A549 (cell line): ENCODE results near the gene ARHGEF10L. TPM values are rescaled to one million over a fixed set of nuclear protein-coding genes. Genes with fewer than 3 reads are reported as not detected.

Source experiments
- ATAC-seq, 2 experiments: fragments of 200-7000 bp in 1 of 2; fragments of >200 bp in 1 of 2; cut with Nextera tagmentation in 1 of 2; cut with Tn5 transposase in 1 of 2; 3 replicates each; pipeline versions ENCODE4 v1.8.0 to v1.9.1; 2018 to 2020; ENCODE audit warnings: mild to moderate bottlenecking in 1 of 2, moderate library complexity in 1 of 2
- CTCF ChIA-PET: fragments of 300-600 bp; sonication (Branson Sonifier 250); formaldehyde crosslinking; extraction: SDS; loops from one replicate; lab custom pipeline; 2021; ENCODE audit warnings: antibody characterized with exemption, inconsistent platforms; lab: Yijun Ruan, JAX
- POLR2A ChIA-PET: fragments of 350-600 bp; formaldehyde crosslinking; extraction: SDS; loops from one replicate; lab custom pipeline; 2021; ENCODE audit warnings: antibody characterized with exemption, inconsistent platforms; lab: Yijun Ruan, JAX
- DNase-seq, 2 experiments: peaks; one replicate each; pipeline versions ENCODE4 v3.0.0 to v3.0.0-alpha.2; 2011 to 2016; ENCODE audit warnings: low read depth in 1 of 2, low spot score in 1 of 2
- FAIRE-seq: peaks from 2 replicates; lab custom pipeline; 2011; peaks lifted over from hg19 to GRCh38; lab: Jason Lieb, UNC
- H3K27ac ChIP-seq, 2 experiments: fragments of >200 bp; sonication (Bioruptor Twin); formaldehyde crosslinking; 3 replicates each; pipeline ENCODE4 v1.5.1; 2016 to 2017
- H3K4me1 ChIP-seq: fragments of >200 bp; sonication (Bioruptor Twin); formaldehyde crosslinking; 3 replicates; pipeline ENCODE4 v1.6.1; 2016
- H3K4me2 ChIP-seq: fragments of >200 bp; sonication (Bioruptor Twin); formaldehyde crosslinking; 3 replicates; pipeline ENCODE4 v1.6.1; 2016
- H3K4me3 ChIP-seq: fragments of >200 bp; sonication (Bioruptor Twin); formaldehyde crosslinking; 3 replicates; pipeline ENCODE4 v1.5.1; 2016
- H3K9me3 ChIP-seq: fragments of >200 bp; sonication (Bioruptor Twin); formaldehyde crosslinking; 3 replicates; pipeline ENCODE4 v1.6.1; 2016
- BHLHE40 ChIP-seq: IDR thresholded peaks from 2 replicates; pipeline ENCODE4 v1.6.1; 2012; ENCODE audit warnings: low read depth, low read length, inconsistent platforms
- CBX8 ChIP-seq: fragments of 200-600 bp; sonication (generic); IDR thresholded peaks from 2 replicates; pipeline ENCODE4 v1.6.1; 2016
- CHD2 ChIP-seq: fragments of 150-350 bp; IDR thresholded peaks from 2 replicates; pipeline ENCODE4 v1.6.1; 2014; ENCODE audit warnings: low read length; ENCODE audit not compliant: partially characterized antibody
- CTCF ChIP-seq: fragments of >200 bp; sonication (Bioruptor Twin); formaldehyde crosslinking; IDR thresholded peaks from 3 replicates; pipeline ENCODE4 v1.5.1; 2016
- EHF ChIP-seq: fragments of 250-450 bp; sonication (Bioruptor Pico); IDR thresholded peaks from 2 replicates; pipeline ENCODE4 v1.5.0; 2020; ENCODE audit warnings: mild to moderate bottlenecking
- HDAC2 ChIP-seq: fragments of 200-600 bp; sonication (generic); IDR thresholded peaks from 2 replicates; pipeline ENCODE4 v1.6.1; 2016
- HOXA7 ChIP-seq: fragments of 250-450 bp; sonication (Bioruptor Pico); IDR thresholded peaks from 2 replicates; pipeline ENCODE4 v1.5.0; 2020; ENCODE audit warnings: mild to moderate bottlenecking, moderate library complexity
- HOXB13 ChIP-seq: fragments of 250-450 bp; sonication (Bioruptor Pico); IDR thresholded peaks from 2 replicates; pipeline ENCODE4 v1.5.0; 2020; ENCODE audit warnings: low read depth, mild to moderate bottlenecking, moderate library complexity
- HOXB5 ChIP-seq: fragments of 250-450 bp; sonication (Bioruptor Pico); IDR thresholded peaks from 2 replicates; pipeline ENCODE4 v1.5.0; 2020; ENCODE audit warnings: mild to moderate bottlenecking, moderate library complexity
- KDM1A ChIP-seq: fragments of 200-600 bp; sonication (generic); IDR thresholded peaks from 2 replicates; pipeline ENCODE4 v1.6.1; 2016; ENCODE audit warnings: low read depth, mild to moderate bottlenecking
- MYC ChIP-seq: IDR thresholded peaks from 2 replicates; pipeline ENCODE4 v1.6.1; 2012; ENCODE audit warnings: mild to moderate bottlenecking, inconsistent platforms, low read length, improper control_type of control experiment, borderline replicate concordance
- NR3C1 ChIP-seq: fragments of >200 bp; sonication (Bioruptor Twin); formaldehyde crosslinking; IDR thresholded peaks from 3 replicates; pipeline ENCODE4 v1.6.1; 2017
- PBX3 ChIP-seq: IDR thresholded peaks from 2 replicates; pipeline ENCODE4 v1.6.1; 2012
- RFX5 ChIP-seq: fragments of 450-650 bp; IDR thresholded peaks from 2 replicates; pipeline ENCODE4 v1.7.1; 2014; ENCODE audit warnings: antibody characterized with exemption, mild to moderate bottlenecking, moderate library complexity
- RNF2 ChIP-seq: fragments of 200-600 bp; sonication (generic); IDR thresholded peaks from 2 replicates; pipeline ENCODE4 v1.6.1; 2016; ENCODE audit warnings: low read depth, mild to moderate bottlenecking, antibody characterized with exemption, moderate library complexity, borderline replicate concordance
- SREBF2 ChIP-seq: fragments of 450-650 bp; IDR thresholded peaks from 2 replicates; pipeline ENCODE4 v1.6.1; 2014; ENCODE audit warnings: mild to moderate bottlenecking, moderate library complexity
- USF2 ChIP-seq: fragments of 450-650 bp; IDR thresholded peaks from 2 replicates; pipeline ENCODE4 v1.6.1; 2014; ENCODE audit warnings: antibody characterized with exemption
- ZC3H11A ChIP-seq: fragments of 450-650 bp; IDR thresholded peaks from 2 replicates; pipeline ENCODE4 v1.6.1; 2014; ENCODE audit warnings: antibody characterized with exemption, mild to moderate bottlenecking
- ZFP36 ChIP-seq: fragments of 450-650 bp; IDR thresholded peaks from 2 replicates; pipeline ENCODE4 v1.6.1; 2014; ENCODE audit warnings: borderline replicate concordance; ENCODE audit not compliant: partially characterized antibody
- WGBS: methylation state at CpG from one replicate; pipeline ENCODE4 v1.1.6; 2017; ENCODE audit errors: missing lambda C conversion rate; 5-methylcytosine and 5-hydroxymethylcytosine counted together
- polyA plus RNA-seq, 4 experiments: library from polyadenylated mRNA; depleted of rRNA in 3 of 4; stranded (reverse); fragments of >200 nt; fragmentation: RNase III in 1 of 4; extraction: RNeasy Plus Mini Kit Qiagen cat#74134 plus additional on column Dnase treatment in 1 of 4; gene quantifications; 2 replicates in 3 of 4; 3 replicates in 1 of 4; pipeline ENCODE4 v1.2.3, GENCODE V29; 2011 to 2017
- TF ChIP-seq, protein P1 (sequence below): IDR thresholded peaks from 2 replicates; pipeline ENCODE4 v1.6.1; 2012; ENCODE audit warnings: low read depth, borderline replicate concordance
- TF ChIP-seq, protein P2 (sequence below): fragments of 150-350 bp; IDR thresholded peaks from 2 replicates; pipeline ENCODE4 v1.6.1; 2014; ENCODE audit warnings: low read depth, mild to moderate bottlenecking, low read length

Gene ARHGEF10L
- polyA plus RNA-seq, 2 of the 4 experiments (the other 2 are of a cell fraction) = 3.5 to 5.2 TPM

DNA sequence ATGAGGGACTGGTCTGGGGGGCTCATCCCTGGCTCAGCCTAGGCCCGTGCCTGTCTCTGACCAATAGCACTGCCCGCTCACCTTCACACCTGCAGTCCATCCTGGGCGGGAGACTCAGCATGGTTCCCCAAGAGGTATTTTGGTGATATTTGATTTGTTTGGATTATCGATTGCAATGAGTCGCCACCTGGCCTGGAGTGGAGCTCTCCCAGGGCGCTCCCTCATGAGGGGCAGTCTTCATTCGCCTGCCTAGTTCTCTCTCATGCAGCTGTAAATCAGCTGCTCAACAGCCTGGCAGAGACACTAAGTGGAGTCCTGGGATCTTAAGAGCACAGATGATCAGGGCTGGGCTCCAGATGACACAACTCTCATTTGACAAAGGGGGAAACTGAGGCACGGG lies 125.6 kb downstream of the ARHGEF10L start:
- H3K4me2 ChIP-seq = no peak overlapping the region
- TF ChIP-seq CBX8 = no peak
- no peak for TF ChIP-seq RFX5
- TF ChIP-seq, protein P1, sequence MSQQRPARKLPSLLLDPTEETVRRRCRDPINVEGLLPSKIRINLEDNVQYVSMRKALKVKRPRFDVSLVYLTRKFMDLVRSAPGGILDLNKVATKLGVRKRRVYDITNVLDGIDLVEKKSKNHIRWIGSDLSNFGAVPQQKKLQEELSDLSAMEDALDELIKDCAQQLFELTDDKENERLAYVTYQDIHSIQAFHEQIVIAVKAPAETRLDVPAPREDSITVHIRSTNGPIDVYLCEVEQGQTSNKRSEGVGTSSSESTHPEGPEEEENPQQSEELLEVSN = no peak
- TF ChIP-seq, protein P2, sequence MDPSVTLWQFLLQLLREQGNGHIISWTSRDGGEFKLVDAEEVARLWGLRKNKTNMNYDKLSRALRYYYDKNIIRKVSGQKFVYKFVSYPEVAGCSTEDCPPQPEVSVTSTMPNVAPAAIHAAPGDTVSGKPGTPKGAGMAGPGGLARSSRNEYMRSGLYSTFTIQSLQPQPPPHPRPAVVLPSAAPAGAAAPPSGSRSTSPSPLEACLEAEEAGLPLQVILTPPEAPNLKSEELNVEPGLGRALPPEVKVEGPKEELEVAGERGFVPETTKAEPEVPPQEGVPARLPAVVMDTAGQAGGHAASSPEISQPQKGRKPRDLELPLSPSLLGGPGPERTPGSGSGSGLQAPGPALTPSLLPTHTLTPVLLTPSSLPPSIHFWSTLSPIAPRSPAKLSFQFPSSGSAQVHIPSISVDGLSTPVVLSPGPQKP = no peak
- TF ChIP-seq HDAC2 = no peak
- no peak for TF ChIP-seq EHF (CRISPR knock-in tag)
- no peak for TF ChIP-seq CHD2
- no peak for TF ChIP-seq NR3C1
- no peak for TF ChIP-seq RNF2
- TF ChIP-seq PBX3 = no peak
- TF ChIP-seq HOXA7 (CRISPR knock-in tag) = no peak
- DNase-seq (no peak), ATAC-seq (no peak), FAIRE-seq (no peak)
- no peak overlapping the region for H3K4me3 ChIP-seq
- CTCF ChIA-PET = interaction anchor here (1.4 to 2.6 kb wide), 4 partner anchors 11 to 916 kb away, joined by 4 to 8 read pairs (median 6); no protein-coding TSS in a partner anchor
- WGBS = 84% methylated on average over 7 of the region's 8 CpGs
- no peaks in the 10 kb centered on the region for H3K4me1 ChIP-seq
- POLR2A ChIA-PET = no interaction called here
- no peak overlapping the region for H3K27ac ChIP-seq
- H3K9me3 ChIP-seq = no peaks in the 10 kb centered on the region

- Histone ChIP-seq H3K27ac (no peak overlapping the region), H3K4me3 (no peak overlapping the region), H3K4me2 (no peak overlapping the region), H3K4me1 (no peaks in the 10 kb centered on the region), H3K9me3 (no peaks in the 10 kb centered on the region)
- ChIA-PET POLR2A (no interaction called here), CTCF (interaction anchor here (0.6 to 2.6 kb wide), 6 partner anchors 12 to 915 kb away, joined by 3 to 8 read pairs (median 6); no protein-coding TSS in a partner anchor)
- ATAC-seq (no peak), DNase-seq (no peak), FAIRE-seq (no peak)
- 92% methylated on average over 4 of the region's 5 CpGs for WGBS
- TF ChIP-seq USF2 (no peak), MYC (no peak), HOXB13 (CRISPR knock-in tag) (no peak), SREBF2 (no peak), CTCF (no peak), ZC3H11A (no peak), KDM1A (no peak), HOXB5 (CRISPR knock-in tag) (no peak), BHLHE40 (no peak), ZFP36 (no peak)
These were observed 126.6 kb downstream of the ARHGEF10L start for GRCh38 chr1:17665950-17666720.
